ENCODE results near the gene SIAH2.

Gene SIAH2

DNA sequence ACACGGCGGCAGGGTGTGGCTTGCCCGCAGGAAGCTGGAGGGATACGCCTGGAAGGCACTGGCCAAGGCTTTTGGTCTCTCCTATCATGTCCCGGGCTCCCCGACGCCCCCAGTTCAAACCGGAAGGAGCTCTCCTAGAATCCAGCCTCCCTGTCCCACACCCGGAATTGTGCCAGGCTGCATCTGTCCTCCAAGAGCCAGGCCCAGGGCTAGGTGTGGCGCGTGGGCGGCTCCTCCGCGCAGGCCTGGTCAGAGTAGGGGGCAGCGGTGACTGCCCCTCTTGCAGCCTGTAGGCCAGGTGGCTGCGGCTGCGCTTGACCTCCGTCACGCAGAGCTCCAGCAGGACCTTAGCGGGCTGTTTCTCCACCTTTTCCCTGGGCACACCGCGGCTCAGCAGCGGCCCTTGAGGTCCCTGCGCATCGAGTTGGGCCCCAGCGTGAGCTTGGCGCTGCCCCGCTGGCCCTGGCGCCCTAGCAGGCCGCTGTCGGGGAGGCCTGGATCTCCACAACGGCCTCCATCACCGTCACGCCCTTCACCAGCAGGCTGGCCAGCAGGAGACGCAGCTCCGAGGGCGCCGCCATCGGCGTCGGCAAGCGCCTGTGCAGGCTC lies 15.9 kb upstream of the SIAH2 start:
- TF ChIP-seq, protein P1, sequence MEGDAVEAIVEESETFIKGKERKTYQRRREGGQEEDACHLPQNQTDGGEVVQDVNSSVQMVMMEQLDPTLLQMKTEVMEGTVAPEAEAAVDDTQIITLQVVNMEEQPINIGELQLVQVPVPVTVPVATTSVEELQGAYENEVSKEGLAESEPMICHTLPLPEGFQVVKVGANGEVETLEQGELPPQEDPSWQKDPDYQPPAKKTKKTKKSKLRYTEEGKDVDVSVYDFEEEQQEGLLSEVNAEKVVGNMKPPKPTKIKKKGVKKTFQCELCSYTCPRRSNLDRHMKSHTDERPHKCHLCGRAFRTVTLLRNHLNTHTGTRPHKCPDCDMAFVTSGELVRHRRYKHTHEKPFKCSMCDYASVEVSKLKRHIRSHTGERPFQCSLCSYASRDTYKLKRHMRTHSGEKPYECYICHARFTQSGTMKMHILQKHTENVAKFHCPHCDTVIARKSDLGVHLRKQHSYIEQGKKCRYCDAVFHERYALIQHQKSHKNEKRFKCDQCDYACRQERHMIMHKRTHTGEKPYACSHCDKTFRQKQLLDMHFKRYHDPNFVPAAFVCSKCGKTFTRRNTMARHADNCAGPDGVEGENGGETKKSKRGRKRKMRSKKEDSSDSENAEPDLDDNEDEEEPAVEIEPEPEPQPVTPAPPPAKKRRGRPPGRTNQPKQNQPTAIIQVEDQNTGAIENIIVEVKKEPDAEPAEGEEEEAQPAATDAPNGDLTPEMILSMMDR (IDR thresholded peaks at IDR 0.05; ENCODE audit: borderline replicate concordance, insufficient read depth, low read depth, low read length): no peak
- H3K4me3 ChIP-seq (ENCODE audit: low read depth, low read length): no peak overlapping the region

DNA sequence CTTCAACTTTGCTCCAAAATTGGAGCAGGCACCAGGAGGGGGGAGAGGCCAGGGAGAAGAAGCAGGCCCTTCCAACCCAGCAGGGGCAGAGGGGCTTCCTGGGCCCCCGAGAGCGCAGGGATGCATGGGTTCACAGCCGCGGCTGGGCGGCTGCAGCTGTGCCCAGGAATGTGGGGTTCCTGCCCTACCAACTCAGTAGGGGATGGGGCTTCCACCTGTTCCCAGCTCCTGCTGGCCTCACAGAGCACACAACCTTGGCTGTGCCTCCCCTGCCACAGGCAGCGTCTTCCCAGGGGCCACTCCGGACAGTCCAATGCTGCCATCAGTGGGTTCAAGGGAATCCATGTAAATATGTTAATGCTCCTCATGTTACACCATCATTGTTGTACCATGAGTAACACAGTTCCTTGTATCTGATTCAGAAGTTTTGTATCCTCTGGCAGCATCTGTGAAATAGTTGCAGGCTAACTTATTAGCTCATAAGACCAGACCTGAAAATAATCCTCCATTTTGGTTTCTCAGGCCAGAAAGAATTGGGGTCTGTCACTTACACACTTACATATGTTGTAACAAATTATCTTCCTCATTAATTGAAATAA lies 12.1 kb upstream of the SIAH2 start:
- H3K4me3 ChIP-seq (ENCODE audit: low read depth, low read length): no peak overlapping the region
- TF ChIP-seq, protein P1 (IDR thresholded peaks at IDR 0.05; ENCODE audit: borderline replicate concordance, insufficient read depth, low read depth, low read length): no peak

DNA sequence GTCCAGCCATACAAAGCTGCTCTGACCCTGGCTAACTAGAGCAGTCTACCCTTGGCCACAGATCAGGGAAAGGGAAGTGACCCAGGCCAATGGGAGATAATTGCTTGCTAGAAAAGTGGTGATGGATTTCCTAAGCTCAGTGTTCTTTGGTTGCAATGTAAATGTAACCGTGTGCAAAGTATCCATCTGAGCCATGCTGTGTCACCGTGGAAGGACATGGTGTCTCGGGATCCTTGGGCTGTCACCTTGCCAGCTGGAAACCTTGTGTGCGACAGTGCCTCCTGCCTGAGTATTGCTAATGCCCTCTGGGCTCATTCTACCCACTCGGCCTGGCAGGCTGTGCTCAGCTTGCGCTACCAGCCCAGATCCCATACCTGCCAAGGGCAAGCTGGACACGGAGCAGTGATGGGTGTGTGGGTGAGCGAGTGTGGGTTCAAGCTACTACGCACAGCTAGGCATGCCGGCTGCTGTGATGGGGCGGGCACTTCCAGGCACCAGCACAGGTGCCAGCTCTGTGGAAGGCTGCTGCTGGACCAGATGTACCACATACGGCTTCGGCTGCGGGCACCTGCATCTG lies 10.7 kb upstream of the SIAH2 start:
- H3K4me3 ChIP-seq (ENCODE audit: low read depth, low read length): no peak overlapping the region

DNA sequence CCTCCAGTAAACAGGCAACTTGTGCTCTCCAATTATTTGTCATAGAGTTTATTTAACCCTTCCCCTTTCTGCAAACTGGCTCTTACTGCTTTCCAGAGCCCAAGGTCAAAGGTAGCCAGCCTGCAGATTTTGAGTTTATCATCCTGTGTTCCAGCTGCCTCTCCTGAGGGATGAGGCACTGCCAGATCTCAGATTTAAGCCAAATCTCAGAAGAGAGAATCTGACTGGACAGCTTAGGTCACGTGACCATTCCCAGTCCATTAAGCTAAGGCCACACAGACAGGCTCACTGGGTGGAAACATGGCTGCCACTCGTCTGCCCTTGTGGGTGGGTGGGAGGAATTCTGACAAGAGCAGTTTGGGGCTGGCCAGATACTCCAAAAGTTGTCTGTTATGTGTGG lies 8.6 kb upstream of the SIAH2 start:
- TF ChIP-seq, protein P1 (IDR thresholded peaks at IDR 0.05; ENCODE audit: borderline replicate concordance, insufficient read depth, low read depth, low read length): no peak
- H3K4me3 ChIP-seq (ENCODE audit: low read depth, low read length): no peak overlapping the region

More for the DNA sequence above, 10.7 kb upstream of the SIAH2 start:
- TF ChIP-seq, protein P1 (IDR thresholded peaks at IDR 0.05; ENCODE audit: borderline replicate concordance, insufficient read depth, low read depth, low read length): no peak

DNA sequence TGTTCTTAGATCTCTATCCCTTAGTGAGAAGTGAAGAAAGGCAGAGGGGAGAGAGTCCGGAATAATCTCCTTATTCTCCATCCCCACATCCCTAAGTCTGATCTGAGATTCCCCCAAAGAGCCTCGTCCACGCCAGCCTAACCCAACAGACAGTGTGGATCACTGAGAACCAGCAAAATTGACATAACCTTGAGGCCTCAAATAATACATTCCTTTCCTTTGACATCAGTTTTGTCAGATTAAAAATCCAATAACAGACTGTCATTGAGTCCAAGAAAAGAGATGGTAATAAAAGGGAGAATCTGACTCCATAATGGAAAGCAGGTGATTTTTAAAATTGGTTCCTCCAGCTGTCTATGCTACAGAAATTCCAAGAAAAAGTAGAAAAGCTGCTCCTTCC lies 7.7 kb upstream of the SIAH2 start:
- TF ChIP-seq, protein P1 (IDR thresholded peaks at IDR 0.05; ENCODE audit: borderline replicate concordance, insufficient read depth, low read depth, low read length): no peak
- H3K4me3 ChIP-seq (ENCODE audit: low read depth, low read length): no peak overlapping the region

DNA sequence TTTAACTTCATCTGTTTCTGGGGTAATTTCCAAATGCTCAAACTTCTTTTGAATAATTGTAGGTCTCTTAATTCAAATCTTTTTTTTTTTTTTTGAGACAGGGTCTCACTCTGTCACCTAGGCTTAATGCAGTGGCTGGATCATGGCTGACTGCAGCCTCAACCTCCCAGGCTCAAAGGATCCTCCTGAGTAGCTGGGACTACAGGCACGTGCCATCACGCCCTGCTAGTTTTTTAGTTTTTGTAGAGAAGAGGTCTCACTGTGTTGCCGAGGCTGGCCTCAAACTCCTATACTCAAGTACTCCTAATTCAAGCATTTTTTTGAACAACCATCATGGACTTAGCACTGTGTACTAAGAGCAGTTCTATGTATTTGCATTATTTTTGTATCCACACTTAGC lies 3.8 kb upstream of the SIAH2 start:
- H3K4me3 ChIP-seq (ENCODE audit: low read depth, low read length): no peak overlapping the region
- TF ChIP-seq, protein P1 (IDR thresholded peaks at IDR 0.05; ENCODE audit: borderline replicate concordance, insufficient read depth, low read depth, low read length): no peak
